Testis (tissue), 2 donors: ENCODE data around the gene TMEM41B.

Source experiments
- CTCF ChIP-seq, 3 experiments: fragments of 450-650 bp in 2 of 3; fragments of 200-600 bp in 1 of 3; sonication (generic) in 1 of 3; IDR thresholded peaks; one replicate each; pipeline ENCODE4 v1.5.1; 2016 to 2019; ENCODE audit warnings: antibody characterized with exemption in 3 of 3, mild to moderate bottlenecking in 2 of 3, moderate library complexity in 1 of 3
- POLR2A ChIP-seq: fragments of 450-650 bp; IDR thresholded peaks from one replicate; pipeline ENCODE4 v1.6.1; 2017; ENCODE audit warnings: antibody characterized with exemption, mild to moderate bottlenecking, moderate library complexity

- TF ChIP-seq CTCF (IDR thresholded peaks at IDR 0.05) (no peak), POLR2A (no peak)
Observed at GRCh38 chr11:9315078-9315688, 790 bp upstream of the TMEM41B start.
